BE2C (cell line): ENCODE results near the gene NELL1.

Experiments used
- DNase-seq: peaks from one replicate; pipeline ENCODE4 v3.0.0-alpha.2; 2020
- H3K27me3 ChIP-seq: fragments of 250-450 bp; sonication (Bioruptor Pico); 2 replicates; pipeline ENCODE4 v1.5.1; 2020; ENCODE audit warnings: mild to moderate bottlenecking
- H3K36me3 ChIP-seq: fragments of 250-450 bp; sonication (Bioruptor Pico); 2 replicates; pipeline ENCODE4 v1.5.1; 2020; ENCODE audit warnings: mild to moderate bottlenecking
- H3K4me1 ChIP-seq: fragments of 250-450 bp; sonication (Bioruptor Pico); 2 replicates; pipeline ENCODE4 v1.5.1; 2020
- H3K4me3 ChIP-seq: 2 replicates; pipeline ENCODE4 v1.5.1; 2011; ENCODE audit warnings: low read depth, low read length
- H3K9me3 ChIP-seq: fragments of 250-450 bp; sonication (Bioruptor Pico); 2 replicates; pipeline ENCODE4 v1.5.1; 2020
- CTCF ChIP-seq: IDR thresholded peaks from 2 replicates; pipeline ENCODE4 v1.5.1; 2012; ENCODE audit warnings: mild to moderate bottlenecking, low read depth, low read length

NELL1 gene

GRCh38 chr11:21421711-21422329 is 752.4 kb downstream of the NELL1 start:
- Histone ChIP-seq H3K27me3 (no peaks in the 10 kb centered on the region), H3K4me3 (no peak overlapping the region), H3K36me3 (no peaks in the 10 kb centered on the region), H3K4me1 (no peaks in the 10 kb centered on the region), H3K9me3 (no peaks in the 10 kb centered on the region)
- no peak for TF ChIP-seq CTCF
- DNase-seq: no peak

GRCh38 chr11:21426931-21427330 is 757.5 kb downstream of the NELL1 start:
- no peaks in the 10 kb centered on the region for H3K36me3 ChIP-seq
- TF ChIP-seq CTCF: no peak
- DNase-seq: no peak
- no peaks in the 10 kb centered on the region for H3K9me3 ChIP-seq
- H3K27me3 ChIP-seq: no peaks in the 10 kb centered on the region
- no peak overlapping the region for H3K4me3 ChIP-seq
- H3K4me1 ChIP-seq: no peaks in the 10 kb centered on the region

- no peak overlapping the region for H3K4me3 ChIP-seq
- DNase-seq: no peak
- no peaks in the 10 kb centered on the region for H3K9me3 ChIP-seq
- no peaks in the 10 kb centered on the region for H3K36me3 ChIP-seq
- H3K27me3 ChIP-seq: no peaks in the 10 kb centered on the region
- no peaks in the 10 kb centered on the region for H3K4me1 ChIP-seq
- TF ChIP-seq CTCF: no peak
Measured at GRCh38 chr11:21427726-21428125, 758.3 kb downstream of the NELL1 start.

GRCh38 chr11:21428796-21429195 is 759.4 kb downstream of the NELL1 start:
- H3K27me3 ChIP-seq: no peaks in the 10 kb centered on the region
- no peaks in the 10 kb centered on the region for H3K4me1 ChIP-seq
- H3K9me3 ChIP-seq: no peaks in the 10 kb centered on the region
- H3K4me3 ChIP-seq: no peak overlapping the region
- no peak for DNase-seq
- no peaks in the 10 kb centered on the region for H3K36me3 ChIP-seq
- TF ChIP-seq CTCF: no peak

GRCh38 chr11:21429401-21429800 is 760.0 kb downstream of the NELL1 start:
- H3K4me3 ChIP-seq: no peak overlapping the region
- H3K27me3 ChIP-seq: no peaks in the 10 kb centered on the region
- no peaks in the 10 kb centered on the region for H3K36me3 ChIP-seq
- H3K4me1 ChIP-seq: no peaks in the 10 kb centered on the region
- TF ChIP-seq CTCF: no peak
- no peaks in the 10 kb centered on the region for H3K9me3 ChIP-seq
- no peak for DNase-seq

DNA sequence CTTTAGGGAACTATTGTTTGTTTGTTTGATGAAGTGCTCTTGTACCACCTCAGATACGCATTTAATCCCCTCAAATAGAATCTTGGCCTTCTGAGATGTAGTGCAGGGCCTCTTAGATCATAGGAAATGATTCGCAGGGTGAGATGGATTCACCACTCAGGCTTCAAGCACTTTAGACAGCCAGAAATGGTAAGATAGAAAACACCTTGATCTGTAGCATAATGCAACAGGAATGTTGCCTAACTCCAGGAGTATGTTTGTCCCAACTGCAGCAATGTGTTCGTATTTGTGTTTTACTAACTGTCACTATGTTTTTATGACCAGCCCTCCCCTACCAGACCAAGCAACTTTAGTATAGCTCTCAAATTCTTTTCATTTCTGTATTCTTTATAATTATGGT is 761.2 kb downstream of the NELL1 start:
- no peaks in the 10 kb centered on the region for H3K4me1 ChIP-seq
- H3K36me3 ChIP-seq: no peaks in the 10 kb centered on the region
- no peaks in the 10 kb centered on the region for H3K27me3 ChIP-seq
- no peak overlapping the region for H3K4me3 ChIP-seq
- DNase-seq: no peak
- no peaks in the 10 kb centered on the region for H3K9me3 ChIP-seq
- TF ChIP-seq CTCF: no peak
